ENCODE data around the gene STRN3. TPM values are rescaled to one million over a fixed set of nuclear protein-coding genes. Genes with fewer than 3 reads are reported as not detected.
"Not testable (repeated sequence)": the region's sequence is repeated elsewhere in the genome, so short reads cannot be mapped to it uniquely, and the experiment has no call there.

Gene STRN3
- total RNA-seq, 1 experiment from 2014 or later, result 36.6 TPM

- no TSS peak for BruUV-seq (replicated peaks)
- TF ChIP-seq CTCF (IDR thresholded peaks at IDR 0.05; ENCODE audit: unreplicated experiment), result no peak
- Mint-ChIP-seq H3K4me3 (ENCODE audit: unreplicated experiment) (no peak overlapping the region), H3K27me3 (ENCODE audit: insufficient read depth, unreplicated experiment) (no peaks in the 10 kb centered on the region), H3K36me3 (ENCODE audit: insufficient read depth, unreplicated experiment) (peaks cover 14% of the 10 kb centered on the region), H3K4me1 (ENCODE audit: insufficient read depth, unreplicated experiment) (peaks cover 27% of the 10 kb centered on the region), H3K27ac (ENCODE audit: low read depth, unreplicated experiment) (no peak overlapping the region), H3K9me3 (ENCODE audit: unreplicated experiment) (no peaks in the 10 kb centered on the region)
- no peak for DNase-seq (ENCODE audit: unreplicated experiment)
- intact Hi-C loops (cut with micrococcal nuclease), result no loop called here
- ChIA-PET CTCF (interaction anchor here (0.8 to 1.2 kb wide), 3 partner anchors 8 to 128 kb away, joined by 3 to 4 read pairs (median 4); no protein-coding TSS in a partner anchor), POLR2A (interaction anchor here (0.7 kb wide), 1 partner anchor 389 kb away, joined by 3 read pairs; no protein-coding TSS in a partner anchor)
Observed at GRCh38 chr14:30971586-30971985, 54.6 kb downstream of the STRN3 start.

GRCh38 chr14:30969796-30970195, 56.4 kb downstream of the STRN3 start:
- intact Hi-C loops (cut with micrococcal nuclease); H3K27ac Mint-ChIP-seq (ENCODE audit: low read depth, unreplicated experiment); H3K27me3 Mint-ChIP-seq (ENCODE audit: insufficient read depth, unreplicated experiment); H3K4me3 Mint-ChIP-seq (ENCODE audit: unreplicated experiment); DNase-seq (ENCODE audit: unreplicated experiment); H3K9me3 Mint-ChIP-seq (ENCODE audit: unreplicated experiment); BruUV-seq (replicated peaks); POLR2A ChIA-PET; CTCF ChIA-PET: not testable (repeated sequence)
- peaks cover 13% of the 10 kb centered on the region for H3K36me3 Mint-ChIP-seq (ENCODE audit: insufficient read depth, unreplicated experiment)
- peaks cover 23% of the 10 kb centered on the region for H3K4me1 Mint-ChIP-seq (ENCODE audit: insufficient read depth, unreplicated experiment)

GRCh38 chr14:30967364-30968098, 58.6 kb downstream of the STRN3 start:
- H3K27me3 Mint-ChIP-seq (ENCODE audit: insufficient read depth, unreplicated experiment); H3K4me3 Mint-ChIP-seq (ENCODE audit: unreplicated experiment); H3K27ac Mint-ChIP-seq (ENCODE audit: low read depth, unreplicated experiment); DNase-seq (ENCODE audit: unreplicated experiment); BruUV-seq (replicated peaks); POLR2A ChIA-PET; H3K4me1 Mint-ChIP-seq (ENCODE audit: insufficient read depth, unreplicated experiment); H3K9me3 Mint-ChIP-seq (ENCODE audit: unreplicated experiment); intact Hi-C loops (cut with micrococcal nuclease): not testable (repeated sequence)
- CTCF ChIA-PET, result interaction anchor here (1.1 kb wide), 1 partner anchor 11 kb away, joined by 3 read pairs; no protein-coding TSS in a partner anchor
- H3K36me3 Mint-ChIP-seq (ENCODE audit: insufficient read depth, unreplicated experiment), result peaks cover 13% of the 10 kb centered on the region

GRCh38 chr14:30966415-30967363, 59.5 kb downstream of the STRN3 start:
- no peak overlapping the region for H3K4me3 Mint-ChIP-seq (ENCODE audit: unreplicated experiment)
- ChIA-PET POLR2A (no interaction called here), CTCF (interaction anchor here (0.6 to 1.1 kb wide), 2 partner anchors 12 to 81 kb away, joined by 3 to 4 read pairs; no protein-coding TSS in a partner anchor)
- H3K4me1 Mint-ChIP-seq (ENCODE audit: insufficient read depth, unreplicated experiment), result peaks cover 8% of the 10 kb centered on the region
- H3K9me3 Mint-ChIP-seq (ENCODE audit: unreplicated experiment), result peaks cover 7% of the 10 kb centered on the region
- H3K27ac Mint-ChIP-seq (ENCODE audit: low read depth, unreplicated experiment), result no peak overlapping the region
- BruUV-seq (replicated peaks), result no TSS peak
- no peaks in the 10 kb centered on the region for H3K27me3 Mint-ChIP-seq (ENCODE audit: insufficient read depth, unreplicated experiment)
- intact Hi-C loops (cut with micrococcal nuclease), result no loop called here
- peaks cover 13% of the 10 kb centered on the region for H3K36me3 Mint-ChIP-seq (ENCODE audit: insufficient read depth, unreplicated experiment)
- no peak for TF ChIP-seq CTCF (IDR thresholded peaks at IDR 0.05; ENCODE audit: unreplicated experiment)
- DNase-seq (ENCODE audit: unreplicated experiment), result peak; percentile 79

- not testable (repeated sequence) for BruUV-seq (replicated peaks); H3K27me3 Mint-ChIP-seq (ENCODE audit: insufficient read depth, unreplicated experiment)
Observed at GRCh38 chr14:30965861-30966260, 60.3 kb downstream of the STRN3 start.

GRCh38 chr14:30962537-30962936, 63.6 kb downstream of the STRN3 start:
- DNase-seq (ENCODE audit: unreplicated experiment); H3K4me3 Mint-ChIP-seq (ENCODE audit: unreplicated experiment); intact Hi-C loops (cut with micrococcal nuclease); H3K27me3 Mint-ChIP-seq (ENCODE audit: insufficient read depth, unreplicated experiment); H3K9me3 Mint-ChIP-seq (ENCODE audit: unreplicated experiment); H3K27ac Mint-ChIP-seq (ENCODE audit: low read depth, unreplicated experiment); BruUV-seq (replicated peaks): not testable (repeated sequence)
- ChIA-PET CTCF (interaction anchor here (0.7 kb wide), 1 partner anchor 11 kb away, joined by 4 read pairs; no protein-coding TSS in a partner anchor), POLR2A (interaction anchor here (0.6 kb wide), 1 partner anchor 139 kb away, joined by 3 read pairs; no protein-coding TSS in a partner anchor)
- Mint-ChIP-seq H3K36me3 (ENCODE audit: insufficient read depth, unreplicated experiment) (peaks cover 13% of the 10 kb centered on the region), H3K4me1 (ENCODE audit: insufficient read depth, unreplicated experiment) (peaks cover 26% of the 10 kb centered on the region)

More at GRCh38 chr14:30965861-30966260, 60.3 kb downstream of the STRN3 start:
- H3K27ac Mint-ChIP-seq (ENCODE audit: low read depth, unreplicated experiment); intact Hi-C loops (cut with micrococcal nuclease); POLR2A ChIA-PET; H3K4me3 Mint-ChIP-seq (ENCODE audit: unreplicated experiment); H3K9me3 Mint-ChIP-seq (ENCODE audit: unreplicated experiment): not testable (repeated sequence)
- DNase-seq (ENCODE audit: unreplicated experiment), result peak; percentile 31
- CTCF ChIA-PET, result interaction anchor here (0.6 kb wide), 1 partner anchor 80 kb away, joined by 4 read pairs; no protein-coding TSS in a partner anchor
- peaks cover 13% of the 10 kb centered on the region for H3K36me3 Mint-ChIP-seq (ENCODE audit: insufficient read depth, unreplicated experiment)
- H3K4me1 Mint-ChIP-seq (ENCODE audit: insufficient read depth, unreplicated experiment), result peaks cover 11% of the 10 kb centered on the region

All from MCF 10A (cell line).